Stomach (tissue), 4 donors: ENCODE data around the gene RNF141.

Source experiments
- CTCF ChIP-seq, 7 experiments: fragments of 450-650 bp in 4 of 7; fragments of 200-600 bp in 3 of 7; sonication (generic) in 3 of 7; IDR thresholded peaks; one replicate each; pipeline ENCODE4 v1.5.1; 2016 to 2019; ENCODE audit warnings: antibody characterized with exemption in 7 of 7, control low read depth in 2 of 7, mild to moderate bottlenecking in 1 of 7
- POLR2AphosphoS5 ChIP-seq, 3 donors: sonication (generic); formaldehyde crosslinking; IDR thresholded peaks; one replicate each; pipeline ENCODE4 v1.6.1; 2016; ENCODE audit warnings: antibody characterized with exemption in 3 of 3

DNA sequence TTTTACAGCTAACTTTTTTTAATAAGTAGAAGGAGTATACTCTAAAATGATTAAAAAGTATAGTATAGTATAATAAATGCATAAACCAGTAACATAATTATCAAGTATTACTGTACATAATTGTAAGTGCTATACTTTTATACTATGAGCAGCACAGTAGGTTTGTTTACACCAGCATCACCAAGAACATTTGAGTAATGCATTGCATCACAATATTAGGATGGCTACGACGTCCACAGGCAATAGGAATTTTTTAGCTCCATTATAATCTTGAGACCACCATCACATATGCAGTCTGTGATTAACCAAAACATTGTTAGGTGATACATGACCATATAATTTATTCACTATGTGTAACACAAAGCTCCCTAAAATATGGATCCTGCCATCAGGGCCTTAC is 20.4 kb downstream of the RNF141 start:
- TF ChIP-seq POLR2AphosphoS5 (IDR thresholded peaks at IDR 0.05) (no peak), CTCF (IDR thresholded peaks at IDR 0.05) (no peak)
